Measurements from ENCODE around the gene UGT1A3.

Gene UGT1A3

DNA sequence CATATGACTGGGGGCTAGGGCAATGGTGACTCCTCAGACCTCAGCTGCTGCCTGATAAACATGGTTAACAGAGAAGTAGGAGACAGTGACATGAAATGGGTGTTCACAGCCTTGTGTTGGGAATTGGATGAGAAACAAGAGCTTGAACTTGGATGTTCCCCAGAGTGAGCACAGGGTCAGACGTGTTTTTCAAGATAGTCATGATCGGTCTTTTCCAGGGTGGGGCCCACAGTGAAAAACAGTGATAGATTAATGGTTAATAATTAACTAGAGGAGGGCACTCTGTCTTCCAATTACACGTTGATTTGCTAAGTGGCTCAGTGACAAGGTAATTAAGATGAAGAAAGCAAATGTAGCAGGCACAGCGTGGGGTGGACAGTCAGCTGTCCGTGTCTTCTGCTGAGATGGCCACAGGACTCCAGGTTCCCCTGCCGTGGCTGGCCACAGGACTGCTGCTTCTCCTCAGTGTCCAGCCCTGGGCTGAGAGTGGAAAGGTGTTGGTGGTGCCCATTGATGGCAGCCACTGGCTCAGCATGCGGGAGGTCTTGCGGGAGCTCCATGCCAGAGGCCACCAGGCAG lies at the start of gene UGT1A3:
TSS of gene UGT1A3 (plus strand) at position 320 of the 579 bp plus-strand sequence. CDS start at position 405, 85 bp downstream.
- H3K27ac ChIP-seq, result peak within 1 kb of the TSS; percentile 53
- TF ChIP-seq ZFX (IDR thresholded peaks at IDR 0.05; ENCODE audit: borderline replicate concordance), result no peak
- TF ChIP-seq, protein P1, sequence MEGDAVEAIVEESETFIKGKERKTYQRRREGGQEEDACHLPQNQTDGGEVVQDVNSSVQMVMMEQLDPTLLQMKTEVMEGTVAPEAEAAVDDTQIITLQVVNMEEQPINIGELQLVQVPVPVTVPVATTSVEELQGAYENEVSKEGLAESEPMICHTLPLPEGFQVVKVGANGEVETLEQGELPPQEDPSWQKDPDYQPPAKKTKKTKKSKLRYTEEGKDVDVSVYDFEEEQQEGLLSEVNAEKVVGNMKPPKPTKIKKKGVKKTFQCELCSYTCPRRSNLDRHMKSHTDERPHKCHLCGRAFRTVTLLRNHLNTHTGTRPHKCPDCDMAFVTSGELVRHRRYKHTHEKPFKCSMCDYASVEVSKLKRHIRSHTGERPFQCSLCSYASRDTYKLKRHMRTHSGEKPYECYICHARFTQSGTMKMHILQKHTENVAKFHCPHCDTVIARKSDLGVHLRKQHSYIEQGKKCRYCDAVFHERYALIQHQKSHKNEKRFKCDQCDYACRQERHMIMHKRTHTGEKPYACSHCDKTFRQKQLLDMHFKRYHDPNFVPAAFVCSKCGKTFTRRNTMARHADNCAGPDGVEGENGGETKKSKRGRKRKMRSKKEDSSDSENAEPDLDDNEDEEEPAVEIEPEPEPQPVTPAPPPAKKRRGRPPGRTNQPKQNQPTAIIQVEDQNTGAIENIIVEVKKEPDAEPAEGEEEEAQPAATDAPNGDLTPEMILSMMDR (IDR thresholded peaks at IDR 0.05), result no peak

DNA sequence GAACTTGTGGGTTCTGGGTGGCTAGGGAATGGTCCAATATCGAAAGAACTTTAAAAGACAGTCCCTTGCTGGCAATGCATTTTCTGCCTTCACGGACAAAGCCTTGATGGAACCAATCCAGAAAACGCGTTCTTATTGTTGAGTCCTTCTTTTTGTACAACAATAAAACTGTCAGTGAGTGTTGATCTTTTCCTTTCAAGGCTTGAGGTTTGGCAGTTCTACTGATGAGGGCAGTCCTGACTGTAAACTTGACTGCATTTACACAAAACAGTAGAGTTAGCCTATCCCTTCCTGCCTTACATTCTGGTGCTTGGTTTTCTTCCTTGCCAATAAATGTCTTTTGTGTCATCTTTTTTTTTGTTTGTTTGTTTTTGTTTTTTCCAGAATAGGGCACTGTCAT lies 49.6 kb upstream of the UGT1A3 start:
- TF ChIP-seq, protein P1 (IDR thresholded peaks at IDR 0.05), result no peak
- TF ChIP-seq ZFX (IDR thresholded peaks at IDR 0.05; ENCODE audit: borderline replicate concordance), result no peak
- H3K27ac ChIP-seq, result no peak overlapping the region

DNA sequence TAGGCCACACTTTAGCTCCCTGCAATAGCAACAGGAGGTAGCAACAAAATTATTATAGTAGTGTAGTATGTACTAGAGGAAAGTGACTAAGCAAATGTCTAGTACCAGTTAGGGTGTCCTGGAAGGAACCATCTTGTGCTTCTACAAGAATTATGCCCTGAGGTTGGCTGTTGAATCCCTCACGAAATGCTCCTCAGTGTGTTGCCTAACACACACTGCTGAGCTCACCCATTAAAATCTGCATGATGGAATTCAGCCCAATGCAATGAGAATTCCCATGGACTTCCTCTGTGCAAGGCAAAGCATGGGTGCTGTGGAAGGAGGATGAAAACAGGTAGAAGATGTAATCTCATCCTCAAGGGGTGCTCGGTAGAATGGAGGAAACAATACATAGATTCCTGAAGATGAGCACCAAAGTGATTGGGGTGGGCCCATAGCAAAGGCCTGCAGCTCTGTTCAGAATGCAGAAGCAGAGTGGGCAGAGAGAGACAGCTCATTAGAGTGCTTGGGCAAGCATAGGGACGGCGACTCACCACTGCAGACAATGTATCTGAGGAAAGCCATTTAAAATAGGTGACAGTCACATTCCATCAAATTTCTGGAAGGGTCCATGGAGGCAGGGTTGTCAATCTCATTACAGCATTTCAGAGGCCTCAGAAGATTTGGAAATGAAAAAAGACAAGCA lies 48.3 kb upstream of the UGT1A3 start:
- H3K27ac ChIP-seq, result no peak overlapping the region
- TF ChIP-seq, protein P1 (IDR thresholded peaks at IDR 0.05), result no peak
- TF ChIP-seq ZFX (IDR thresholded peaks at IDR 0.05; ENCODE audit: borderline replicate concordance), result no peak

DNA sequence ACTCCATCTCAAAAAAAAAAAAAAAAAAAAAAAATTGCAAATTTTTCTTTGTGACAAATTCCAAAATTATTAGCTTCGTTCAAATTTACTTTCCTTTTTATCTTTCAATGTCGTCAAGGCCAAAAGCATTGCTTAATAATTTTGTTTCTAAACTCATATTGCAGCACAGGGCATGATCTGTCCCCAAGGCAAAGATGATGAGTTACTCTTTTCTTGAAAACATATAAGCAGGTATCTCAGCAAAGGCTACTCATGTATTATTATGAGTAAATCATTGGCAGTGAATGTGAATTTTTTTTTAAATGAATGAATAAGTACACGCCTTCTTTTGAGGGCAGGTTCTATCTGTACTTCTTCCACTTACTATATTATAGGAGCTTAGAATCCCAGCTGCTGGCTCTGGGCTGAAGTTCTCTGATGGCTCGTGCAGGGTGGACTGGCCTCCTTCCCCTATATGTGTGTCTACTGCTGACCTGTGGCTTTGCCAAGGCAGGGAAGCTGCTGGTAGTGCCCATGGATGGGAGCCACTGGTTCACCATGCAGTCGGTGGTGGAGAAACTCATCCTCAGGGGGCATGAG lies 47.2 kb upstream of the UGT1A3 start, which contains the start of gene UGT1A7:
TSS of gene UGT1A7 (plus strand) at position 381 of the 579 bp plus-strand sequence. CDS start at position 418, 37 bp downstream.
- no peak within 1 kb of the TSS for H3K27ac ChIP-seq
- no peak for TF ChIP-seq ZFX (IDR thresholded peaks at IDR 0.05; ENCODE audit: borderline replicate concordance)
- TF ChIP-seq, protein P1 (IDR thresholded peaks at IDR 0.05), result no peak

DNA sequence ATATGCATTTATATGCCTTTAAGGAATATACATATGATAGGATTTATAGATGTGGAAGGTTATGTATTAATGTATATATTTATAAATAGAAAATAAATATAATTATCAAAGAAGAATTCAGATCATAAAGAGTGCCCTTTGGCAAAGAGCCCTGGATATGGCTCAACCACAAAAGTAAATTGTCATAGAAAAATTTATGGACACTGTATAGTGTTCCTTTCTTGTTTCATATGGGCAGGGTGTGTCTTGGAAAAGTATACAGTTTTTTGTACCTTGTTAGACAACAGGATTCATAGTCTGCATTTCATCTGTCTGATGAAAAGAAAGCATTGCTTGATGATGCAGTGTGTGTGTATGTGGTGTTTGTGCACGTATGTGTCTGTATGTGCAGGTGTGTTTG lies 44.2 kb upstream of the UGT1A3 start:
- TF ChIP-seq, protein P1 (IDR thresholded peaks at IDR 0.05), result no peak
- no peak for TF ChIP-seq ZFX (IDR thresholded peaks at IDR 0.05; ENCODE audit: borderline replicate concordance)

DNA sequence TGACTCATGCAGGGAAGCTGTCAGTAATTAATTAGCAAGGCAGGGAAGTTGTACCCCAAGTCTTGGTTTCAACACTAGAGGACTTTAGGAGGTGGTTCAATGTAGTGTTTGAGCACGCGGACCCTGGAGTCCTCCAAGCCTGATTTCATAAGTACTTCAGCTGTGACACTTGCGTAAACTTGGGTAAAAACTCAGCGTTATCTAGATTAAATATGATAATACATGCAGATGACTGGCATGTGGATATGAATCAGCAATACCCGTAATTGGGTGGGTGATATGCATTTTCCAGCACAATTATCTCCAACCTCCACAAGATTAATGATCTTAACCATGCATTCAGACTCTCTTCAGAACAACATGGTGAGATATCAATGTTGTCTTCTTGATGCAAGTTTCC lies 41.9 kb upstream of the UGT1A3 start:
- TF ChIP-seq, protein P1 (IDR thresholded peaks at IDR 0.05), result no peak
- no peak for TF ChIP-seq ZFX (IDR thresholded peaks at IDR 0.05; ENCODE audit: borderline replicate concordance)

More for the DNA sequence above, 44.2 kb upstream of the UGT1A3 start:
- no peak overlapping the region for H3K27ac ChIP-seq

DNA sequence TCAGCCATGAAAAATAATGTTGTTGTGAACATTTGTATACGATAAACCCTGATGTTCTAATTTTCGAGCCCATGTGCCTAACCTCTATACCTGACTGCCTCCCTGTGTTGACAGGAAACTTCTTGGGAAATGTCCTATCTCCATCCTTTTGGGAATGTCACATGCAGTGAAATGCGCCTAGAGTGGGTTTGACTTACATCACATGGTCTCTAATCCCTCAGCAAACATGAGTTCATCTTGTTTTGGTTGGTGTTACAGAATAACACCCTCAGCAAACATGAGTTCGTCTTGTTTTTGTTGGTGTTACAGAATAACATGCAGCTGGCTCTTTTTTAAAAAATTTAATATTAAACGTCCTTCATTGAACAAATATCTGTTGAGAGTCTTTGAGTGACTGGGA lies 40.5 kb upstream of the UGT1A3 start:
- H3K27ac ChIP-seq, result no peak overlapping the region
- no peak for TF ChIP-seq ZFX (IDR thresholded peaks at IDR 0.05; ENCODE audit: borderline replicate concordance)
- TF ChIP-seq, protein P1 (IDR thresholded peaks at IDR 0.05), result no peak

More for the DNA sequence above, 41.9 kb upstream of the UGT1A3 start:
- H3K27ac ChIP-seq, result no peak overlapping the region
